GM19025 (cell line): Measurements from ENCODE around the gene PSD.
A peak's percentile ranks its signal among the peaks of the same experiment; 100 is the strongest.

Experiments
- ATAC-seq: cut with Tn5 transposase; IDR thresholded peaks from one replicate; pipeline ENCODE4 v1.9.1; 2021; ENCODE audit warnings: mild to moderate bottlenecking, low read depth, moderate library complexity; ENCODE audit not compliant: unreplicated experiment

The PSD gene

GRCh38 chr10:102449321-102450123, 30.9 kb upstream of the PSD start:
- peak; percentile 33 for ATAC-seq

- ATAC-seq, result no peak
Observed at GRCh38 chr10:102444851-102445250, 26.3 kb upstream of the PSD start.

- ATAC-seq, result no peak
Observed at GRCh38 chr10:102438374-102438773, 19.8 kb upstream of the PSD start.

- no peak for ATAC-seq
Observed at GRCh38 chr10:102437515-102437914, 18.9 kb upstream of the PSD start.

- no peak for ATAC-seq
Observed at GRCh38 chr10:102436312-102436711, 17.7 kb upstream of the PSD start.

GRCh38 chr10:102435529-102436233, 17.1 kb upstream of the PSD start:
- no peak for ATAC-seq

GRCh38 chr10:102435133-102435497, 16.5 kb upstream of the PSD start:
- no peak for ATAC-seq

GRCh38 chr10:102434394-102435132, 16.0 kb upstream of the PSD start:
- no peak for ATAC-seq

GRCh38 chr10:102433619-102434046, 15.0 kb upstream of the PSD start:
- ATAC-seq, result no peak

GRCh38 chr10:102432162-102432950, 13.8 kb upstream of the PSD start, which contains the start of gene CUEDC2:
Gene CUEDC2 (minus strand): TSS chr10:102432574. CDS start chr10:102425188, 7,386 bp downstream.
- ATAC-seq, result peak; percentile 85

GRCh38 chr10:102431452-102432124, 13.0 kb upstream of the PSD start:
- no peak for ATAC-seq

- ATAC-seq, result no peak
Observed at GRCh38 chr10:102429468-102429867, 10.9 kb upstream of the PSD start.

- ATAC-seq, result no peak
Observed at GRCh38 chr10:102426803-102427287, 8.3 kb upstream of the PSD start.

- ATAC-seq, result no peak
Observed at GRCh38 chr10:102425444-102425843, 6.9 kb upstream of the PSD start.

- ATAC-seq, result no peak
Observed at GRCh38 chr10:102424916-102425315, 6.3 kb upstream of the PSD start.

- no peak for ATAC-seq
Observed at GRCh38 chr10:102424145-102424544, 5.6 kb upstream of the PSD start.

GRCh38 chr10:102423372-102423968, 4.9 kb upstream of the PSD start:
- ATAC-seq, result no peak

- ATAC-seq, result no peak
Observed at GRCh38 chr10:102422545-102423129, 4.1 kb upstream of the PSD start.
